Left ventricle myocardium inferior (tissue), 1 donor: ENCODE results near the gene RANBP17. TPM values are rescaled to one million over a fixed set of nuclear protein-coding genes. Genes with fewer than 3 reads are reported as not detected.

ENCODE experiments used
- DNase-seq: peaks from one replicate; pipeline ENCODE4 v3.0.0-alpha.2; 2020
- H3K27ac ChIP-seq: fragments of 200-600 bp; replicated peaks from 2 replicates; pipeline ENCODE4 v1.8.0; 2021
- H3K27me3 ChIP-seq: fragments of 200-600 bp; 2 replicates; pipeline ENCODE4 v1.8.0; 2021; ENCODE audit warnings: low read depth
- H3K36me3 ChIP-seq: fragments of 200-600 bp; 2 replicates; pipeline ENCODE4 v1.8.0; 2021
- H3K4me1 ChIP-seq: fragments of 200-600 bp; 2 replicates; pipeline ENCODE4 v1.8.0; 2021
- H3K4me3 ChIP-seq: fragments of 200-600 bp; 2 replicates; pipeline ENCODE4 v1.8.0; 2021; ENCODE audit warnings: mild to moderate bottlenecking, moderate library complexity
- H3K9me3 ChIP-seq: fragments of 200-600 bp; replicated peaks from 2 replicates; pipeline ENCODE4 v1.8.0; 2021
- intact Hi-C: fragments of 100-400 bp; cut with micrococcal nuclease; formaldehyde crosslinking; loops from one replicate; pipeline ENCODE4 v1.11.0; 2022
- total RNA-seq: library from RNA; stranded (reverse); fragmentation: NEBNext Ultra II Directional; extraction: Animal tissue kit (Norgen Biotek cat#: 25700); gene quantifications from one replicate; pipeline ENCODE4 v1.2.1, GENCODE V29; 2021
- TF ChIP-seq, protein P1 (sequence below): fragments of 200-600 bp; IDR thresholded peaks from 2 replicates; pipeline ENCODE4 v1.8.0; 2021; ENCODE audit warnings: antibody characterized with exemption, mild to moderate bottlenecking, borderline replicate concordance
- donor health status: DM: no; HTN: yes; CAD: no; lungs with severe emphysema.

Gene RANBP17
- total RNA-seq, 1 donor from 2014 or later: 6.5 TPM

- H3K4me1 ChIP-seq: no peaks in the 10 kb centered on the region
- intact Hi-C loops: no loop called here
- no peak overlapping the region for H3K4me3 ChIP-seq
- TF ChIP-seq, protein P1, sequence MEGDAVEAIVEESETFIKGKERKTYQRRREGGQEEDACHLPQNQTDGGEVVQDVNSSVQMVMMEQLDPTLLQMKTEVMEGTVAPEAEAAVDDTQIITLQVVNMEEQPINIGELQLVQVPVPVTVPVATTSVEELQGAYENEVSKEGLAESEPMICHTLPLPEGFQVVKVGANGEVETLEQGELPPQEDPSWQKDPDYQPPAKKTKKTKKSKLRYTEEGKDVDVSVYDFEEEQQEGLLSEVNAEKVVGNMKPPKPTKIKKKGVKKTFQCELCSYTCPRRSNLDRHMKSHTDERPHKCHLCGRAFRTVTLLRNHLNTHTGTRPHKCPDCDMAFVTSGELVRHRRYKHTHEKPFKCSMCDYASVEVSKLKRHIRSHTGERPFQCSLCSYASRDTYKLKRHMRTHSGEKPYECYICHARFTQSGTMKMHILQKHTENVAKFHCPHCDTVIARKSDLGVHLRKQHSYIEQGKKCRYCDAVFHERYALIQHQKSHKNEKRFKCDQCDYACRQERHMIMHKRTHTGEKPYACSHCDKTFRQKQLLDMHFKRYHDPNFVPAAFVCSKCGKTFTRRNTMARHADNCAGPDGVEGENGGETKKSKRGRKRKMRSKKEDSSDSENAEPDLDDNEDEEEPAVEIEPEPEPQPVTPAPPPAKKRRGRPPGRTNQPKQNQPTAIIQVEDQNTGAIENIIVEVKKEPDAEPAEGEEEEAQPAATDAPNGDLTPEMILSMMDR: no peak
- DNase-seq: no peak
- no peak overlapping the region for H3K27ac ChIP-seq
- H3K9me3 ChIP-seq: peaks cover 13% of the 10 kb centered on the region
- no peaks in the 10 kb centered on the region for H3K36me3 ChIP-seq
- H3K27me3 ChIP-seq: no peaks in the 10 kb centered on the region
Measured at GRCh38 chr5:171092194-171092593, 230.4 kb downstream of the RANBP17 start.

DNA sequence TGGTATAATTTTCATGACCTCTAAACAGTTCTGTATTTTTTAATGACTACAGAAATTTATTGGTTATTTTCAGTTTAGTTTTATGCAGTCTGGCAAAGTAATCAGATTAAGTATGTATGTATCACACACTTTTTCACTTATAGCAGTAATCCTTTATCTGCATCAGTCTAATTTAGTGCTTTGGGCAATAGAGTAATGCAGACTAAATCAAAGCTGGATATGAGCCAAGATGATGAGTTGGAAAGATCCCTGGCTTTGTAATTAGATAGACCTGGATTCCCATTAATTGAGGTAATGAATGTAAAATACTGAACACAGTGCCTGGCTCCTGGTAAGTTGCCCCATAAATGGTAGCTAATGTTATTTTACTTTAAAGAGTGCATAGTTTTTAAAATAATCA, 231.8 kb downstream of the RANBP17 start:
- H3K4me3 ChIP-seq: no peak overlapping the region
- TF ChIP-seq, protein P1: no peak
- H3K27me3 ChIP-seq: no peaks in the 10 kb centered on the region
- H3K9me3 ChIP-seq: peaks cover 21% of the 10 kb centered on the region
- intact Hi-C loops: no loop called here
- no peaks in the 10 kb centered on the region for H3K36me3 ChIP-seq
- no peak overlapping the region for H3K27ac ChIP-seq
- DNase-seq: no peak
- H3K4me1 ChIP-seq: no peaks in the 10 kb centered on the region

- Histone ChIP-seq H3K27me3 (no peaks in the 10 kb centered on the region), H3K4me1 (no peaks in the 10 kb centered on the region), H3K4me3 (no peak overlapping the region), H3K9me3 (peaks cover 29% of the 10 kb centered on the region), H3K36me3 (no peaks in the 10 kb centered on the region), H3K27ac (no peak overlapping the region)
- intact Hi-C loops: no loop called here
- no peak for DNase-seq
- TF ChIP-seq, protein P1: no peak
Measured at GRCh38 chr5:171094356-171094755, 232.5 kb downstream of the RANBP17 start.

DNA sequence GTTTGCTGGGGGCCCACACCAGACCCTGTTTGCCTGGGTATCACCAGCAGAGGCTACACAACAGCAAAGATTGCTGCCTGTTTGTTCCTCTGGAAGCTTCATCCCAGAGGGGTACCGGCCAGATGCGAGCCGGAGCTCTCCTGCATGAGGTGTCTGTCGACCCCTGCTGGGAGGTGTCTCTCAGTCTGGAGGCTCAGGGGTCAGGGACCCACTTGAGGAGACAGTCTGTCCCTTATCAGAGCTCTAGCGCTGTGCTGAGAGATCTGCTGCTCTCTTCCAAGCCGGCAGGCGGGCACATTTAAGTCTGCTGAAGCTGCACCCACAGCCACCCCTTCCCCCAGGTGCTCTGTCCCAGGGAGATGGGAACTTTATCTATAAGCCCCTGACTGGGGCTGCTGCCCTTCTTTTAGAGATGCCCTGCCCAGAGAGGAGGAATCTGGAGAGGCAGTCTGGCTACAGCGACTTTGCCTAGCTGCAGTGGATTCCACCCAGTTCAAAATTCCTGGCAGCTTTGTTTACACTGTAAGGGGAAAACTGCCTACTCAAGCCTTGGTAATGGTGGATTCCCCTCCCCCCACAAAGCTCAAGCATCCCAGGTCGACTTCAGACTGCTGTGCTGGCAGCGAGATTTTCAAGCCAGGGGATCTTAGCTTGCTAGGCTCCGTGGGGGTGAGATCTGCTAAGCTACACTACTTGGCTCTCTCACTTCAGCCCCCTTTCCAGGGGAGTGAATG, 241.2 kb downstream of the RANBP17 start:
- no peak for DNase-seq
- Histone ChIP-seq H3K4me3 (no peak overlapping the region), H3K27ac (no peak overlapping the region), H3K4me1 (no peaks in the 10 kb centered on the region), H3K36me3 (no peaks in the 10 kb centered on the region), H3K9me3 (peaks cover 21% of the 10 kb centered on the region), H3K27me3 (no peaks in the 10 kb centered on the region)
- intact Hi-C loops: no loop called here
- TF ChIP-seq, protein P1: no peak

DNA sequence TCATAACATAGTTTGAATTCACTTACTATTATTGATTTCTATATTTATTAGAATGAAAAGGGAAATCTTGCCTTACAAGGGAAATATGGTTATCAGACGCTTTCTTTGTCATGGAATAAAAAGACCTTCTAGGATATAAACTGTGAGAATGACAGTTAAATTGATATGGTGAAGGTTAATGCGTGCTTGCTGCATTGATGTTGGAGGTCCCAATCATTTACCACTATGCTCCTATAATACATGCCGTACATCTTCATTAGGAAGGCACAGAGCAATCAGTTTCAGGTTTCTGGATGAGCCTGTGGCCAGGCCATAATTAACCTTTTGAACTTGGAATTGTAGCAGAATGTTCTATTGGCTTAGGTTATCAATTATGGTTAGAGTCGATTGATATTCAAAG, 245.9 kb downstream of the RANBP17 start:
- DNase-seq: no peak
- no peak overlapping the region for H3K27ac ChIP-seq
- no peaks in the 10 kb centered on the region for H3K4me1 ChIP-seq
- H3K4me3 ChIP-seq: no peak overlapping the region
- peaks cover 3% of the 10 kb centered on the region for H3K9me3 ChIP-seq
- H3K36me3 ChIP-seq: no peaks in the 10 kb centered on the region
- intact Hi-C loops: no loop called here
- H3K27me3 ChIP-seq: no peaks in the 10 kb centered on the region
- TF ChIP-seq, protein P1: no peak
